Stomach (tissue), 9 donors: ENCODE data around the gene SLC49A4. TPM values are rescaled to one million over a fixed set of nuclear protein-coding genes. Genes with fewer than 3 reads are reported as not detected.
A peak's percentile ranks its signal among the peaks of the same experiment; 100 is the strongest.

Source experiments
- DNase-seq, 2 donors: peaks; one replicate each; pipeline versions ENCODE4 v3.0.0 to v3.0.0-alpha.2; 2013 to 2019
- H3K27ac ChIP-seq, 5 donors: fragments of 200-600 bp in 4 of 5; sonication (generic) in 4 of 5; one replicate each; pipeline ENCODE4 v1.5.1; 2013 to 2019; ENCODE audit warnings: mild to moderate bottlenecking in 1 of 5, moderate library complexity in 1 of 5
- H3K27me3 ChIP-seq, 3 donors: fragments of 200-600 bp; sonication (generic); one replicate each; pipeline ENCODE4 v1.5.1; 2017 to 2019; ENCODE audit warnings: mixed run types in 1 of 3
- H3K36me3 ChIP-seq, 4 donors: fragments of 200-600 bp; sonication (generic); 1 replicate in 3 of 4; 2 replicates in 1 of 4; pipeline ENCODE4 v1.5.1; 2016 to 2019
- H3K4me1 ChIP-seq, 4 donors: fragments of 200-600 bp; sonication (generic); one replicate each; pipeline ENCODE4 v1.5.1; 2016 to 2019
- H3K4me3 ChIP-seq, 4 donors: fragments of 200-600 bp; sonication (generic) in 3 of 4; one replicate each; pipeline ENCODE4 v1.5.1; 2016 to 2019; ENCODE audit warnings: mild to moderate bottlenecking in 1 of 4
- H3K9me3 ChIP-seq, 4 donors: fragments of 200-600 bp; sonication (generic); one replicate each; pipeline ENCODE4 v1.5.1; 2016 to 2019
- CTCF ChIP-seq, 7 experiments: fragments of 450-650 bp in 4 of 7; fragments of 200-600 bp in 3 of 7; sonication (generic) in 3 of 7; IDR thresholded peaks; one replicate each; pipeline ENCODE4 v1.5.1; 2016 to 2019; ENCODE audit warnings: antibody characterized with exemption in 7 of 7, control low read depth in 2 of 7, mild to moderate bottlenecking in 1 of 7
- EP300 ChIP-seq: sonication (generic); formaldehyde crosslinking; IDR thresholded peaks from one replicate; pipeline ENCODE4 v1.6.1; 2017; ENCODE audit warnings: antibody characterized with exemption
- POLR2A ChIP-seq, 4 donors: fragments of 450-650 bp; IDR thresholded peaks; one replicate each; pipeline ENCODE4 v1.6.1; 2016; ENCODE audit warnings: antibody characterized with exemption in 4 of 4, control low read depth in 2 of 4, mild to moderate bottlenecking in 1 of 4, moderate library complexity in 1 of 4
- POLR2AphosphoS5 ChIP-seq, 3 donors: sonication (generic); formaldehyde crosslinking; IDR thresholded peaks; one replicate each; pipeline ENCODE4 v1.6.1; 2016; ENCODE audit warnings: antibody characterized with exemption in 3 of 3
- whole genome bisulfite sequencing, 5 donors: extraction: QIAGEN DNeasy Blood & Tissue Kit in 3 of 5; methylation state at CpG; one replicate each; pipeline versions ENCODE4 v1.1.5 to v1.1.7; 2013 to 2018; 5-methylcytosine and 5-hydroxymethylcytosine counted together
- intact Hi-C: fragments of 100-400 bp; cut with DNase I; formaldehyde crosslinking; loops from one replicate; pipeline ENCODE4 v1.15.1; 2023; ENCODE audit warnings: low total_unique reads
- polyA plus RNA-seq, 3 donors: library from polyadenylated mRNA; stranded (reverse); fragments of 200-250 nt; gene quantifications; one replicate each; pipeline ENCODE4 v1.2.3, GENCODE V29; 2013
- total RNA-seq, 5 donors: library from RNA; depleted of rRNA; stranded (reverse); fragments of >200 nt; gene quantifications; one replicate each; pipeline versions ENCODE4 v1.1.0 to v1.2.3, GENCODE V29; 2014 to 2016
- donor health status: healthy with polysubstance abuse.
- donor health status: Bipolar disorder and iron deficiency.
- donor health status: healthy.

The SLC49A4 gene
- total and polyA plus RNA-seq, 8 donors: 0.31 to 28.8 (median 3.6) TPM

DNA sequence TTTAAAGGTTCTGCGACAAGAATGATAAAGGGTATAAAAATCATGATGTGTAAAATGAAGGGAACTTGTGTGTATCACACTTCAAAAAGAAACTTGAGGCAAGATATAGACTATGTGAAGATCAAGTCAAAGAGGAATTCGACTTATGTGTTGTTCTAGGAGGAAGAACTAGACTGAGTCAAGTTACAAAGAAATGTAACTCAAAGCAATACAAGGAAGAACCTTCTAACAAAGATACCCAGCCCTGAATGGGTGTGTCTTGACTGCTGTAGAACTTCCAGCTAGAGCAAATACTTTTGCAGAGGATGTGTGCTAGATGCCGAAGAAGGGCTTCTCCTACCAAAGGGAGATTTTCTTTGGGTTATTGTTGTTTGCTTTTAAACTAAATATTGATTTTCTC is 2.4 kb downstream of the SLC49A4 start:
- intact Hi-C loops: no loop called here
- Histone ChIP-seq H3K27me3 (no peaks in the 10 kb centered on the region), H3K36me3 (no peaks in the 10 kb centered on the region), H3K27ac (peak overlapping the region in 1 of 5 donors; percentile 29), H3K9me3 (no peaks in the 10 kb centered on the region), H3K4me1 (peaks cover 15 to 47% (median 35%) of the 10 kb centered on the region in 4 donors), H3K4me3 (no peak overlapping the region)
- TF ChIP-seq EP300 (no peak), POLR2A (IDR thresholded peaks at IDR 0.05) (no peak), POLR2AphosphoS5 (IDR thresholded peaks at IDR 0.05) (no peak), CTCF (IDR thresholded peaks at IDR 0.05) (no peak)
- peak in 1 of 2 donors; percentile 27 for DNase-seq
- WGBS, 5 donors: 57 to 75% (median 64%) methylated on average over 3 of the region's 3 CpGs

DNA sequence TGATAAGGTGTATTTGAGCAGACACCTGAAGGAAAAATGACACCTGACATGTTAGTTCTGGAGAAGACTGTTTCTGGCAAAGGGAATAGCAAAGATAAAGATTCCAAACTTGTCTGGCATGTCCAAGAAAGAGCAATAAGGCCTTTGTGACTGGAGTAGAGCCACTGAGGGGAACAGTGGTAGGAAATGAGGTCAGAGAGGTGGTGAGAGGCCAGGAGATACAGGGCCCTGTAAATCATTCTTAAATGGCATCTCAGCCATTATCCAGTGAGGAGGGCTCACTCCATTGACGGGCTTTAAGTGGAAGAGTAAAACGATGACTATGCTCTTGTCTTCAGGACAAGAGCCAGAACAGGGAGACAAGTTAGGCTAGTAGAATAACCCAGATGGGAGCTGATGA is 4.5 kb downstream of the SLC49A4 start:
- intact Hi-C loops: no loop called here
- 86 to 95% (median 88%) methylated on average over 2 of the region's 2 CpGs for WGBS, 5 donors
- H3K36me3 ChIP-seq: peaks cover 0 to 4% (median 0%) of the 10 kb centered on the region in 4 donors
- no peaks in the 10 kb centered on the region for H3K9me3 ChIP-seq
- H3K27ac ChIP-seq: no peak overlapping the region
- H3K27me3 ChIP-seq: no peaks in the 10 kb centered on the region
- H3K4me3 ChIP-seq: no peak overlapping the region
- TF ChIP-seq POLR2A (IDR thresholded peaks at IDR 0.05) (no peak), CTCF (IDR thresholded peaks at IDR 0.05) (no peak), EP300 (no peak), POLR2AphosphoS5 (IDR thresholded peaks at IDR 0.05) (no peak)
- H3K4me1 ChIP-seq: peaks cover 9 to 38% (median 25%) of the 10 kb centered on the region in 4 donors
- DNase-seq: no peak

DNA sequence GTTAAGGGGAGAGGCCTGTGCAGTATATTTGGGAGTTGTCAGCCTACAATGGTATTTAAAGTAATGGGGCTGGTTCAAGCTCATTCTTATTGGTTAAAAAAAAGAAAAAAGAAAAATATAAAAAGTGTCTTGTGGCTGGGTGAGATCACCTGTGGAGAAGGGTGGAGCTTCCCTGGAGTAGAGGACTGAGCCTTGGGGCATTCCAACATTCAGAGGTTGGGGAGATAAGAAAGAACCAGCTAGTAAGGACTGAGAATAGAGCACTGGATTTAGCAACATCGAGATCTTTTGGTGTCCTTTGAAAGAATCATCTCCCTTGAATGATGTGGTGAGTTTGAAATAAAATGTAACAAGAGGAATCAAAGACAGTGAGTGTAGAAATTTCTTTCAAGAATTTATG is 5.2 kb downstream of the SLC49A4 start:
- TF ChIP-seq CTCF (IDR thresholded peaks at IDR 0.05): no peak
- no peak for TF ChIP-seq POLR2AphosphoS5 (IDR thresholded peaks at IDR 0.05)
- no peak for TF ChIP-seq EP300
- TF ChIP-seq POLR2A (IDR thresholded peaks at IDR 0.05): no peak
- Histone ChIP-seq H3K27me3 (no peaks in the 10 kb centered on the region), H3K4me1 (peaks cover 9 to 41% (median 25%) of the 10 kb centered on the region in 4 donors), H3K4me3 (no peak overlapping the region), H3K9me3 (no peaks in the 10 kb centered on the region), H3K36me3 (peaks cover 0 to 4% (median 0%) of the 10 kb centered on the region in 4 donors), H3K27ac (no peak overlapping the region)
- DNase-seq: no peak
- intact Hi-C loops: no loop called here
- 84 to 89% (median 86%) methylated on average over 1 of the region's 1 CpG for WGBS, 5 donors

DNA sequence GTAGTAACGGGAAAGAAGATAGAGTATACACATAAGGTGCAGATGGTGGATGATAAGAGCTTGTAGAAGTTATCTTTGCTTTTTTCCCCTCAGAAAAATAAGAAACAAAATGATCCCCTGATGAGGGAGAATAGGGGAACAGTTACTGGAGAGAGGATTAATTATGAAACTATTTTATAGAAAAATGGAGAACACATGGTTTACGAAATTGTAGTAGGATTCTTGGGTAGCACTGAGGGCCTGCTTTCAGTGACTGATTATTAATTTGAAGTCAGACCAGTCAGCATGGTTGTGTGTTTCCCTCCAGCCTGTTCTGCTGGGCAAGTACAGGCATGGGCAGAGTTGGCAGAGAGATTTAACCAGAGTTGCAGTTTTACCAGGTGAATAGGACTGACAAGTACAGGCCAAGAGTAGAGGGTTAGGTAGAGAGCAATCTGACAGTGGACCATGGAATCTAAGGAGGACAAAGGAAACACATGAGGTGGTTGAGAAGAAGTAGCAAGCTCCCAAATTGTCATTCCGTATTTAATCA is 5.9 kb downstream of the SLC49A4 start:
- DNase-seq: peak in 1 of 2 donors; percentile 7
- H3K36me3 ChIP-seq: peaks cover 0 to 4% (median 0%) of the 10 kb centered on the region in 4 donors
- H3K9me3 ChIP-seq: no peaks in the 10 kb centered on the region
- intact Hi-C loops: no loop called here
- TF ChIP-seq POLR2AphosphoS5 (IDR thresholded peaks at IDR 0.05): no peak
- no peak for TF ChIP-seq CTCF (IDR thresholded peaks at IDR 0.05)
- no peak for TF ChIP-seq POLR2A (IDR thresholded peaks at IDR 0.05)
- no peak for TF ChIP-seq EP300
- 77 to 93% (median 91%) methylated on average over 3 of the region's 3 CpGs for WGBS, 5 donors
- no peaks in the 10 kb centered on the region for H3K27me3 ChIP-seq
- H3K4me1 ChIP-seq: peaks cover 8 to 37% (median 19%) of the 10 kb centered on the region in 4 donors
- H3K27ac ChIP-seq: no peak overlapping the region
- no peak overlapping the region for H3K4me3 ChIP-seq
